GM12891 (cell line): ENCODE measurements around the gene SEMA6C.
A peak's percentile ranks its signal among the peaks of the same experiment; 100 is the strongest.
"Not testable (repeated sequence)": the region's sequence is repeated elsewhere in the genome, so short reads cannot be mapped to it uniquely, and the experiment has no call there.

ENCODE experiments used
- DNase-seq: peaks from one replicate; pipeline ENCODE4 v3.0.0; 2011; ENCODE audit warnings: low spot score; ENCODE audit not compliant: insufficient read length
- FAIRE-seq: peaks from 2 replicates; lab custom pipeline; 2011; peaks lifted over from hg19 to GRCh38; lab: Jason Lieb, UNC
- PAX5 ChIP-seq: IDR thresholded peaks from 2 replicates; pipeline ENCODE4 v1.6.1; 2011; ENCODE audit warnings: low read length, moderate library complexity, mild to moderate bottlenecking; ENCODE audit not compliant: insufficient read depth, severe bottlenecking
- POLR2A ChIP-seq: IDR thresholded peaks from 2 replicates; pipeline ENCODE4 v1.6.1; 2011; ENCODE audit warnings: low read depth, low read length, control low read depth
- POLR2AphosphoS5 ChIP-seq: IDR thresholded peaks from 2 replicates; pipeline ENCODE4 v1.6.1; 2011; ENCODE audit warnings: low read depth, low read length, control low read depth
- POU2F2 ChIP-seq: IDR thresholded peaks from 2 replicates; pipeline ENCODE4 v1.6.1; 2011; ENCODE audit warnings: low read depth, mild to moderate bottlenecking, control low read depth, low read length, moderate library complexity
- SPI1 ChIP-seq: IDR thresholded peaks from 2 replicates; pipeline ENCODE4 v1.6.1; 2011; ENCODE audit warnings: low read depth, low read length, control low read depth
- TAF1 ChIP-seq: IDR thresholded peaks from 2 replicates; pipeline ENCODE4 v1.6.1; 2011; ENCODE audit warnings: low read depth, low read length, control low read depth

Gene SEMA6C

DNA sequence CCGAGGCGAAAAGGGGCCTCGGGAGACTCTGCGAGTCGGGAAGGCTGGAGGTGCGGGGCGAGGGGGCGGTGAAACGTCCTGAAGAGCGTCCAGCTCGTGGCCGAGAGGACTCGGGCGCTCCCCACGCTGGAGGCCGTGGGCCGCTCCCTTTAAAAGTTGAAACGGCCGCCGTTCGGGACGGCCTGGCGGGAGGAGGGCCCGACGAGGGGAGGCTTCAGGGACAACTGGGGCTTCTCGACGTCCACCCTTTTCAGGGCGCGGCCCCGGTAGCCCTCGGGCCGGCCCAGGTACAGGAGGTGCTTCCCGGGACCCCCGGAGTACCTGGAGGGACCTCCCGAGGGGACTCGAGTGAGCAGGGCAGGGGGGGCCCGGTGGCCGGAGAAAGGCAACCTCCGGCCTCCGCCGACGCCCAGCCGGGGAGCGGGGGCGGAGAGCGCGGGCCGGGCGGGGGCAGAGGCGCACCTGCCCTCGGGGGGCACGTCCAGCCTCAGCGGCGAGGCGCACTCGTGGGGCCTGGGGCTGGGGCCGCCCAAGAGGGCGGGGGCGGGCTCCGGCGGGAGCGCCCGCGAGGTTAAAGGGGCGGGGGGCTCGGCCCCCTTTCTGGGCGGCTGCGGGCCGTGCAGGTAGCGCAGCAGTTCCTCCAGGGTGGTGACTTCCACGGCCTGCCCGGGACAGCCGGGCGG, 14.0 kb downstream of the SEMA6C start:
- DNase-seq, result no peak

DNA sequence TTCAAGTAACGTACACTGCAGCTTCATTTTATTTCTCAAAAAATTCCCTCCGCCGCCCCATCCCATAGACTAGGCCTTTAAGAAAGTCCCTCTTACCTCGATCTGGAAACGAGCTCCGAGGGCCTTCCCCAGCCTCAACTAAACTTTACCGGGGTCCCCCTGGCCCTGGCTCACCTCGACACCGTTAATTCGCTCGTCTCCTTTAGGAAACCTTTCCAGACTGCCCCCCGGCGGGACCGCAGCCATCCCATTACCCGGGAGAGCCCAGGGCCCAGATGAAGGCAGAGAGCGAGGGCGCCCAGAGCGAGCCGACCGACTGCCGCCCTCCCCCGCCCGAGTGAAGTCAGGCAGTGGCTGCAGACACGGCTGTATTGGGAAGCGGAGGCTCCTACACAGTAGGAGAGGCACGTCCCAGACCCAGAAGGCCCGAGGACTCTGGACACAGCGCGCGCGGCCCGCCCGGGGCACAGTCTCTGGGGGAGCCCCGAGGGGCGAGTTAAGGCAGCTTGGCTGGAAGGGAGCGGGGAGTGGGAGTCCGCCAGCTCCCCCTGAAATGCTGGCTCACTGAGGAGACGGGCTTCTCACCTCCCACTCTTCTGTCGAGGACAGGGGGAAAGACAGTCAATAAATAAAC, 14.6 kb downstream of the SEMA6C start:
- no peak for TF ChIP-seq POLR2A
- no peak for TF ChIP-seq PAX5
- TF ChIP-seq TAF1, result no peak
- no peak for TF ChIP-seq POLR2AphosphoS5
- TF ChIP-seq POU2F2, result no peak
- no peak for TF ChIP-seq SPI1
- no peak for DNase-seq

More for the DNA sequence above, 14.0 kb downstream of the SEMA6C start:
- TF ChIP-seq POU2F2 (no peak), TAF1 (no peak), POLR2AphosphoS5 (no peak), POLR2A (no peak), PAX5 (no peak), SPI1 (no peak)
- no peak for FAIRE-seq

DNA sequence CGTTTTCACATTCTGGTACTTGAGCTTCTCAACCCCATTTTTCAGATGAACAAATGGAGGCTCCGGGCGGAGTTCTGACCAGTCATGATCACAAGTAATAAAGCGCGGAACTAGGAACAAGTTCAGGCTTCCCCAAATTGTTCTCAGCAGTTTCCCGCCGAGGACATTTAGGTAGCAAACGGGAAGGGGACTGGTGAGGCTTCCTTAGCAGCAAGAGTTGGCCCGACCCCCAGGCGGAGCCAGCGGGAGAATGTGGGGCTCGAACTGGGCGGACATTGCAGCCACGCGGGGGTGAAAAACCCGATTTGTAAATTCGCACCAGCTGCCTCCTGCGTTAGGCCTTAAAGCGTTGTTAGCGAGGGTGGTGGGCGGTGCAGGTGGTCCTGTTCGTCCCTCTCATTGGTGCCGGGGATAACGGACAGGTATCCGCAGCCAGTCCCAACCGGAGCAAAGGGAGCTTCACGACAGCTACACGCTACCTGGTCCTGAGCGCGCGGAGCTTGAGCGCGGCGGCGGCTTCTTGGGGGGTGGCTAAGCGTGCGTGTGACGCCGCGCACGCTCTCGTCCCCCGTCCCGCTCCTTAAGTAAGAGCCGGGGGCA, 15.3 kb downstream of the SEMA6C start:
- TF ChIP-seq POLR2AphosphoS5 (no peak), POLR2A (no peak), TAF1 (no peak), POU2F2 (no peak), SPI1 (no peak), PAX5 (no peak)
- DNase-seq, result peak; percentile 65
- peak; percentile 81 for FAIRE-seq

More for the DNA sequence above, 14.6 kb downstream of the SEMA6C start:
- no peak for FAIRE-seq

DNA sequence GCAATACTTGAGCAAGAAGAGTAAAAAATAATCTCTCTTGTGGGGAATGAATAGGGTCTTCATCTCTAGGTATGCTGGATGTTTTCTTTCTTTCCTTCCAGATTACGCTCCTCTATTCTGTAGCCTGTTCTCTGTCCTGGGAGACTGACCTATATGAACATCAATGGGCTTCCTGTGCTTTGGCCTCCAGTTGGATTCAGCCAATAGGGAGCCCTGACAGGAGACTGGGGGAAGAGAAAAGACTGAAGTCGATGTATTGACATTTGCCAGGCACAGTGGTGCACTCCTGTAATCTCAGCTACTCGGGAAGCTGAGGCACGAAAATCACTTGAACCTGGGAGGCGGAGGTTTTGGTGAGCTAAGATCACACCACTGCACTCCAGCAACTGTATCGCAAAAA, 17.6 kb downstream of the SEMA6C start:
- FAIRE-seq (no peak), DNase-seq (no peak)
- TF ChIP-seq POU2F2 (no peak), POLR2A (no peak), SPI1 (no peak), TAF1 (no peak), POLR2AphosphoS5 (no peak), PAX5 (no peak)

DNA sequence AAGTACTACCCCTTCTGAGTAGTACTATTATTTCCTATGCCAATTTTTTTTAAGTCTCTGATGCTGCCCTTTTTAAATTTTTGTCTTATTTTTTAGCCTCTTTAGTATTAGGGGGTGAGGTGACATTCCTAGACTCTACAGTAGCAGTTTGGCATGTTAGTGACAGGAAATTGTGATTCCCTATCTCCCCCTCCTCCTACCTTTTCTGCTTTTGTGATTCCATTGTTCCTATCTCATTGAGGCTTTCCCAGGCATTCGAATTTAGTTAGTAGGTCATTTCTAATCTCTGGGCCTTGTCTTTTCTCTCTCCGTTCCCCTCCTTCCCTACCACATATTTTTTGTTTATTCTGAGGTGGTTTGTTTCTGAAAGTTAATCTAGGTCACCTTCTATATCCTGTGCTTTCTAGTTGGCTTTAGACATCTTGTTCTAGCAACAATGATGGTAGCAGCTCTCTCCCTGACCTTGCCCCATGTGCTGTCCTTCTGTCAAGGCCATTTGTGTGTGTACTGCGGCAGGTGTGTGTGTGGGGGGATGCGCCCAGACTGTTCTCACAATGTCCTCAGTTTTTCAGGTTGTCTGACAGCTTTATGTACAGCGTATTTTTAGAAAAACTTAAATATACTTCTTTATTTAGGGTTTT, 21.5 kb downstream of the SEMA6C start:
- FAIRE-seq (no peak), DNase-seq (no peak)
- TF ChIP-seq POLR2A, result no peak
- TF ChIP-seq POU2F2, result no peak
- TF ChIP-seq PAX5, result no peak
- TF ChIP-seq TAF1, result no peak
- TF ChIP-seq POLR2AphosphoS5, result no peak
- no peak for TF ChIP-seq SPI1

DNA sequence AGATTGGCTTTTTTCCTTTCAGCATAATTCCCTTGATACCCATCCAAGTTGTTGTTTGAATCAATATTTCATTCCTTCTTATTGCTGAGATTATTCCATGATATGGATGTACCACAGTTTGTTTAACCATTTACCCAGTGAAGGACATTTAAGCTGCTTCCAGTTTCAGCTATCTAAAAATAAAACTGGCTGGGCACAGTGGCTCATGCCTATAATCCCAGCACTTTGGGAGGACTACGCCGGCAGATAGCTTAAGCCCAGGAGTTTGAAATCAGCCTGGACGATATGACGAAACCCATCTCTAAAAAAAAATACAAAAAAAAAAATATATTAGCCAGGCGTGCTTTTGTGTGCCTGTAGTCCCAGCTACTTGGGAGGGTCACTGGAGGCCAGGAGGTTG, 32.6 kb downstream of the SEMA6C start:
- no peak for FAIRE-seq

DNA sequence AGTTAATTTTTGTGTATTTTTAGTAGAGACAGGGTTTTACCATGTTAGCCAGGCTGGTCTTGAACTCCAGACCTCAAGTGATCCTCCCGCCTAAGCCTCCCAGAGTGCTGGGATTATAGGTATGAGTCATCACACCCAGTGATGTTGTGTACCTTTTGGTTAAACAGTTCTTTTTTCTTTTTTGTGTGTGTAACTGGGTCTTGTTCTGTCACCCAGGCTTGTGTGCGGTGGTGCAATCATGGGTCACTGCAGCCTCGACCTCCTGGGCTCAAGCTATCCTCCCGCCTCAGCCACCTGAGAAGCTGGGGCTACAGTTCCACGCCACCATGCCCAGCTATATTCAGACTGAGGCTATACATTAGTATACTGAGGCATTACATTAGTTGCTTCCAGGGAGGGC, 38.1 kb downstream of the SEMA6C start:
- FAIRE-seq (no peak), DNase-seq (no peak)

More for the DNA sequence above, 32.6 kb downstream of the SEMA6C start:
- TF ChIP-seq POU2F2 (no peak), PAX5 (no peak), SPI1 (no peak), POLR2AphosphoS5 (no peak), POLR2A (no peak), TAF1 (no peak)
- no peak for DNase-seq

DNA sequence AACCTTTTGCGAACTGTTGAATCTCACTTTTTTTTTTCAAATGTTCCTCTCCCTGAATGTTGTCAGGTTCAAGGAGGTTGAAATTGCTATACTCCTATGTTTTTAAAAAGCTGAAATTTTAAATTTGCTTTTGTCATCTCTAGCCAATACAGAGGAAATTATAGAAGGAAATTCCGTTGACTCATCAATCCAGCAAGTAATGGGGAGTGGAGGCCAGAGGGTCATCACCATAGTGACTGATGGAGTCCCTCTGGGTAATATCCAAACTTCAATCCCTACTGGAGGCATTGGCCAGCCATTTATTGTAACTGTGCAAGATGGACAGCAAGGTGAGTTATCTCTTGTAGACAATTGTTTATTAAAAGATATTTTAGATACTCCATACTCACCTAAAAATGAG, 39.5 kb downstream of the SEMA6C start:
- DNase-seq, result no peak
- no peak for TF ChIP-seq TAF1

More for the DNA sequence above, 38.1 kb downstream of the SEMA6C start:
- TF ChIP-seq TAF1, result no peak
- TF ChIP-seq SPI1, result no peak
- no peak for TF ChIP-seq POLR2A

DNA sequence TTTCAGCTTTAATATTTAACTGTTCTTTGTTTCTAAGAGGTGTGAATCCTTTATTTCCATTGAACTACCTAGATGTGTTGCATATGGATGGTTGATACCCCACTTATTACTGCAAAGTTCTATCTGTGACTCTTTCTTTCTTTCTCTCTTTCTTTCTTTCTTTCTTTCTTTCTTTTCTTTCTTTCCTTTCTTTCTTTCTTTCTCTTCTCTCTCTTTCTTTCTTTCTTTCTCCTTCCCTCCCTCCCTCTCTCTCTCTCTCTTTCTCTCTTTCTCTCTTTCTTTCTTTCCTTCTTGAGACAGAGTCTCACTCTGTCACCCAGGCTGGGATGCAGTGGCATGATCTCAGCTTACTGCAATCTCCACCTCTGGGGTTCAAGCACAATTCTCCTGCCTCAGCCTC, 41.8 kb downstream of the SEMA6C start:
- no peak for FAIRE-seq
- no peak for DNase-seq
- no peak for TF ChIP-seq POU2F2
- TF ChIP-seq PAX5, result no peak
- TF ChIP-seq POLR2AphosphoS5, result no peak
- no peak for TF ChIP-seq POLR2A
- no peak for TF ChIP-seq TAF1
- no peak for TF ChIP-seq SPI1

More for the DNA sequence above, 39.5 kb downstream of the SEMA6C start:
- FAIRE-seq, result no peak

DNA sequence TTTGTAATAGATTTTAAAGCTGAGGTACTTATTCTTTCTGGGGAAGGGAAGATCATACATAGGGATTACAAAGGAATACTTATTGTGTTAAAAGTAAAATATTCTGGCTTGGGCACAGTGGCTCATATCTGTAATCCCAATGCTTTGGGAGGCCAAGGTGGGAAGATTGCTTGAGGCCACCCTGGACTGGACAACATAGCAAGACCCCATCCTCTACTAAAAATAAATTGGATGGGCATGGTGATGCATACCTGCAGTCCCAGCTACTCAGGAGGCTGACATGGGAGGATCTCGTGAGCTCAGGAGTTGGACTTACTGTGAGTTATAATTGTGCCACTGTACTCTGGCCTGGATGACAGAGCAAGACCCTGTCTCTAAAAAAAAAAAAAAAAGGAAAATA, 48.3 kb downstream of the SEMA6C start:
- TF ChIP-seq SPI1 (no peak), PAX5 (no peak), POLR2A (no peak), POLR2AphosphoS5 (no peak), POU2F2 (no peak), TAF1 (no peak)
- FAIRE-seq (no peak), DNase-seq (no peak)

DNA sequence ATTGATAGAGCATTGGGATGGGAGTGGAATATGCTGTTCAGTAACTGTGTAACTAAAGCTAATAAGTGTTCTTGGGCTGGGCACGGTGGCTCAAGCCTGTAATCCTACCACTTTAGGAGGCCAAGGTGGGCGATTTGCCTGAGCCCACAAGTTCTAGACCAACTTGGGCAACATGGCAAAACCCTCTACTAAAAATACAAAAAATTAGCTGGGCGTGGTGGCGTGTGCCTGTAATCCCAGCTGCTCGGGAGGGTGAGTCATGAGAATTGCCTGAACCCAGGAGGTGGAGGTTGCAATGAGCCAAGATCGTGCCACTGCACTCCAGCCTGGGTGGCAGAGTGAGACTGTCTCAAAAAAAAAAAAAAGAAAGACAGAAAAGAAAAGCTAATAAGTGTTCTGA, 49.0 kb downstream of the SEMA6C start:
- not testable (repeated sequence) for FAIRE-seq, DNase-seq
